ENCODE measurements around the gene MAGI2.

MAGI2 gene

GRCh38 chr7:77967429-77967828 is 1486.0 kb downstream of the MAGI2 start:
- H3K4me3 ChIP-seq (ENCODE audit: low read depth, low read length) = no peak overlapping the region
- TF ChIP-seq CTCF (IDR thresholded peaks at IDR 0.05; ENCODE audit: low read depth, low read length, missing control alignments) = no peak
- H3K27ac ChIP-seq = no peak overlapping the region
- no peaks in the 10 kb centered on the region for H3K36me3 ChIP-seq (replicated peaks)
- no peak for DNase-seq
- no peaks in the 10 kb centered on the region for H3K27me3 ChIP-seq (replicated peaks)
- in situ Hi-C loops (cut with HindIII; ENCODE audit: low pct_ligation_motif_present, low sequenced_read_pairs) = no loop called here
